ENCODE results near the gene ZACN. TPM values are rescaled to one million over a fixed set of nuclear protein-coding genes. Genes with fewer than 3 reads are reported as not detected.

Gene ZACN
- total and polyA plus RNA-seq, 9 donors, result 0.10 to 1.1 (median 0.43) TPM; not detected in 5

- Histone ChIP-seq H3K4me1 (ENCODE audit: insufficient read depth) (no peaks in the 10 kb centered on the region), H3K27ac (no peak overlapping the region), H3K36me3 (no peaks in the 10 kb centered on the region), H3K4me3 (no peak overlapping the region), H3K27me3 (no peaks in the 10 kb centered on the region), H3K9me3 (no peaks in the 10 kb centered on the region)
- 93 to 97% (median 94%) methylated on average over 9 of the region's 9 CpGs for WGBS, 3 donors
- intact Hi-C loops (cut with DNase I), result no loop called here
- TF ChIP-seq POLR2A (IDR thresholded peaks at IDR 0.05) (no peak), EP300 (IDR thresholded peaks at IDR 0.05) (no peak)
- TF ChIP-seq, protein P1, sequence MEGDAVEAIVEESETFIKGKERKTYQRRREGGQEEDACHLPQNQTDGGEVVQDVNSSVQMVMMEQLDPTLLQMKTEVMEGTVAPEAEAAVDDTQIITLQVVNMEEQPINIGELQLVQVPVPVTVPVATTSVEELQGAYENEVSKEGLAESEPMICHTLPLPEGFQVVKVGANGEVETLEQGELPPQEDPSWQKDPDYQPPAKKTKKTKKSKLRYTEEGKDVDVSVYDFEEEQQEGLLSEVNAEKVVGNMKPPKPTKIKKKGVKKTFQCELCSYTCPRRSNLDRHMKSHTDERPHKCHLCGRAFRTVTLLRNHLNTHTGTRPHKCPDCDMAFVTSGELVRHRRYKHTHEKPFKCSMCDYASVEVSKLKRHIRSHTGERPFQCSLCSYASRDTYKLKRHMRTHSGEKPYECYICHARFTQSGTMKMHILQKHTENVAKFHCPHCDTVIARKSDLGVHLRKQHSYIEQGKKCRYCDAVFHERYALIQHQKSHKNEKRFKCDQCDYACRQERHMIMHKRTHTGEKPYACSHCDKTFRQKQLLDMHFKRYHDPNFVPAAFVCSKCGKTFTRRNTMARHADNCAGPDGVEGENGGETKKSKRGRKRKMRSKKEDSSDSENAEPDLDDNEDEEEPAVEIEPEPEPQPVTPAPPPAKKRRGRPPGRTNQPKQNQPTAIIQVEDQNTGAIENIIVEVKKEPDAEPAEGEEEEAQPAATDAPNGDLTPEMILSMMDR (IDR thresholded peaks at IDR 0.05), result no peak
- no peak for DNase-seq
These were observed 7.4 kb downstream of the ZACN start for GRCh38 chr17:76086384-76086783.

DNA sequence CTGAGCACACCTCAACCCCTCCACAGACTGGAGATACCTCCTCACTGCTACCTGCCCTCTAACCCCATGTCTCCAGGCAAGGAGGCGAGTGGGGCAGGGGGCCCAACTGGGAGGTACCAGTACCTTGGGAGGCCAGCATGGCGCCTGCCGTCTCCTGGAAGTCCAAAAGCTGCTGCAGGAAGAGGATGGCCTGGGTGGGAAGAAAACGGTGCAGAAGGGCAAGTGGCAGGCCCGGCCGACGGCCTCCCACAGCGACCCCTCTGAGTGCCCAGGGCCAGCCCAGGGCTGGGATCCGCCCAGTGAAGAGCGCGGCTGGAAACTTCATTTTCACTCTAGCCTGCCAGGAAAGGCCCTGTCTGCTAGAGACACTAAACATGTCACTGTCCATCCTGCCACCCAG lies 8.5 kb downstream of the ZACN start:
- WGBS, 3 donors, result 81 to 85% (median 84%) methylated on average over 11 of the region's 11 CpGs
- H3K9me3 ChIP-seq, result no peaks in the 10 kb centered on the region
- TF ChIP-seq POLR2A (IDR thresholded peaks at IDR 0.05) (no peak), EP300 (IDR thresholded peaks at IDR 0.05) (no peak)
- TF ChIP-seq, protein P1 (IDR thresholded peaks at IDR 0.05), result no peak
- peak in 1 of 5 donors; percentile 21 for DNase-seq
- no peaks in the 10 kb centered on the region for H3K36me3 ChIP-seq
- no peaks in the 10 kb centered on the region for H3K4me1 ChIP-seq (ENCODE audit: insufficient read depth)
- intact Hi-C loops (cut with DNase I), result no loop called here
- no peak overlapping the region for H3K4me3 ChIP-seq
- H3K27ac ChIP-seq, result no peak overlapping the region
- no peaks in the 10 kb centered on the region for H3K27me3 ChIP-seq

- H3K4me1 ChIP-seq (ENCODE audit: insufficient read depth), result no peaks in the 10 kb centered on the region
- H3K36me3 ChIP-seq, result no peaks in the 10 kb centered on the region
- TF ChIP-seq, protein P1 (IDR thresholded peaks at IDR 0.05), result no peak
These were observed 9.3 kb downstream of the ZACN start for GRCh38 chr17:76088041-76088867.

DNA sequence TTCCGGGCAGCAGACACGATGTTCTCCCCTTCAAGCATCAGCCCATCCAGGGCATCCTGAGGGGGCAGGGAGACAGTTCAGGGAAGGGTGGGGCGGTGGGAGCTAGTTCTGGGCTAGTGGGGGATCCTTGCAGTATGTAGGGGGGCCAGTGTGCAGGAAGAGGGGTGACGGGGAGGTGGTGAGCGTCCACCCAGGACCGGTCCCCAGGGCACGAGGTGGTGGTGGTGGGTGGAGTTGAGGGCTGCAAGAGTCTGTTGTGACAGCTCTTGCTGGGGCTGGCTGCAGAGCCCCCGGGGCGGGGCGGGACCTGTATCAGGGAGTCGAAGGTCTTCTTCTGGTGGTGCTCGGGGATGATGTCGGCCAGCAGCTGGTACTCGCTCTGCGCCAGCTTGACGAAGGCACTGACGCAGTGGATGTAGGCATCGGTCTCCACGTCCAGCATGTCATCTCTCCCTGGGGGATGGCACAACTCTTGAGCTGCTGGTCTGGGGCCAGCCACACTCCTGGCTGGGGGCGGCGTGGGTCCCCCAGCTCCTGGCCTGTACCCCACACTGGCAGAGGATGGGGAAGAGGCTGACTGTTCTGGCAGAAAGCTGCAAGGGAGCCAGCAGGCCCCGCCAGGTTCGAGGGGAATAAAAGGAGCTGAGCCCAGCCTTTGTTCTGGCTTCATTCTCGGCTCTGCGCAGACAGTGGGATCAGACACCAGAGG lies 10.0 kb downstream of the ZACN start:
- Histone ChIP-seq H3K4me1 (ENCODE audit: insufficient read depth) (no peaks in the 10 kb centered on the region), H3K27me3 (no peaks in the 10 kb centered on the region), H3K36me3 (no peaks in the 10 kb centered on the region), H3K4me3 (no peak overlapping the region), H3K27ac (no peak overlapping the region), H3K9me3 (no peaks in the 10 kb centered on the region)
- DNase-seq, result no peak
- no peak for TF ChIP-seq EP300 (IDR thresholded peaks at IDR 0.05)
- TF ChIP-seq POLR2A (IDR thresholded peaks at IDR 0.05), result no peak
- TF ChIP-seq, protein P1 (IDR thresholded peaks at IDR 0.05), result no peak
- 92 to 95% (median 93%) methylated on average over 18 to 25 of the region's 25 CpGs for WGBS, 3 donors
- intact Hi-C loops (cut with DNase I), result no loop called here

More at GRCh38 chr17:76088041-76088867, 9.3 kb downstream of the ZACN start:
- intact Hi-C loops (cut with DNase I), result no loop called here
- no peaks in the 10 kb centered on the region for H3K9me3 ChIP-seq
- WGBS, 3 donors, result 83 to 84% (median 84%) methylated on average over 25 of the region's 25 CpGs
- no peak for DNase-seq
- H3K4me3 ChIP-seq, result no peak overlapping the region
- H3K27me3 ChIP-seq, result no peaks in the 10 kb centered on the region
- no peak overlapping the region for H3K27ac ChIP-seq

Measured in ovary (tissue), 9 donors.